ENCODE results near the gene KISS1R. TPM values are rescaled to one million over a fixed set of nuclear protein-coding genes. Genes with fewer than 3 reads are reported as not detected.

The KISS1R gene
- total and polyA plus RNA-seq, 2 donors (not counting 1 experiment from before 2014, with no cell fraction given): not detected

DNA sequence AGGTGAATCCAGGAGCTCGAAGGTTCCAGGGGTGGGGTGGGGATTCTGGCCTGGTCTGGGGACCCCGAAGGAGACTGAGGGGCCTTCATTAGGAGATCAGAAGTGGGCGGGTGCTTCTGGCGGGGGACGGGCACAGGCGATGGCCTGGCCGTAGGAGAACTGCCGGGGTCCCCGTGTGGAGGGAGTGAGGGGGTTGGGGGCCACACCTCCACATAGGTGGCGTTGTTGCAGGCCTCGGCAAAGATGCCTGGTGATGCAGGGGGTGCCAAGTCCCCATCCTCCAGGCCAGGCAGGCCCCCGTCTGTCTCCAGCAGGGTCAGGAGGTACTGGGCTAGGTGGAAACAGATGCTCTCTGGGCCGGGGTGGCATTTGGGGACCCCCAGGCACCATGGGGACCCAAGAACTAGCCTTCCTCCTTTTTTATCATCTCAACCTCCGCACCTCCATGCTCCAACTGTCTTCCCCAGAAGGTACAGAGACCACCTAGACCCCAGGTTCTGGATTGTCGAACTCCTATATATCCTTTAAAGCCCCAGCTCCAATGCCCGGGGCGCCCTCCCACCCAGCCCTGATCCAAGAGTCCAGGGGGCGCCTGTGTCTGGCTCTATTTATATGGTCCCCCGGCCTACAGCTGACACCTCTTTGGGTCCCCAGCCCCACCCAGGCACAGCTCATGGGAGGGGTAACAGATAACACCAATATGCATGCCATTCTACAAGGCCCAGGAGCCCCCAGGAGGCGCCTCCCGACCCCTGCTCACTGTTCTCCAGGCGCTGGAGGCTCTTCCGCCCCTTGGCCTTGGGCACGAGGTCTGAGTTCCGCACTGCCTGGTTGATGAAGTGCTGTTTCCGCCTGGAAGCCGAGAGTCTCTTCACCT, 15.7 kb upstream of the KISS1R start:
- Histone ChIP-seq H3K36me3 (ENCODE audit: control insufficient read depth, insufficient read depth, low read length) (peaks cover 10% of the 10 kb centered on the region), H3K27ac (ENCODE audit: insufficient read depth, low read length) (no peak overlapping the region), H3K9me3 (ENCODE audit: control insufficient read depth, insufficient read depth, low read depth, low read length) (no peaks in the 10 kb centered on the region), H3K79me2 (ENCODE audit: control insufficient read depth, insufficient read depth, low read length) (no peaks in the 10 kb centered on the region), H4K20me1 (ENCODE audit: control insufficient read depth, extremely low read depth, insufficient read depth, low read length) (no peaks in the 10 kb centered on the region), H2AFZ (ENCODE audit: low read length) (no peak overlapping the region), H3K4me3 (replicated peaks in 1 of 4; ENCODE audit: control extremely low read depth in 1 of 4, insufficient read depth in 1 of 4, low read depth in 3 of 4, low read length in 4 of 4) (no peak overlapping the region), H3K9ac (ENCODE audit: insufficient read depth, low read length) (no peak overlapping the region), H3K4me1 (ENCODE audit: control insufficient read depth, extremely low read depth, insufficient read depth, low read length) (no peaks in the 10 kb centered on the region), H3K4me2 (ENCODE audit: extremely low read depth, insufficient read depth, low read length) (no peak overlapping the region), H3K27me3 (ENCODE audit: control insufficient read depth, insufficient read depth, low read length) (no peaks in the 10 kb centered on the region)
- DNase-seq (ENCODE audit: low read depth in 2 of 2): no peak
- no peak for TF ChIP-seq CTCF (conservative IDR thresholded peaks at IDR 0.05 in 1 of 2, IDR thresholded peaks at IDR 0.05 in 1 of 2; ENCODE audit: low read depth in 1 of 2, low read length in 2 of 2)
- no peak for TF ChIP-seq EZH2 (IDR thresholded peaks at IDR 0.05; ENCODE audit: low read length, missing control alignments)

- Histone ChIP-seq H2AFZ (ENCODE audit: low read length) (no peak overlapping the region), H4K20me1 (ENCODE audit: control insufficient read depth, extremely low read depth, insufficient read depth, low read length) (no peaks in the 10 kb centered on the region), H3K9ac (ENCODE audit: insufficient read depth, low read length) (no peak overlapping the region), H3K4me3 (replicated peaks in 1 of 4; ENCODE audit: control extremely low read depth in 1 of 4, insufficient read depth in 1 of 4, low read depth in 3 of 4, low read length in 4 of 4) (no peak overlapping the region), H3K4me1 (ENCODE audit: control insufficient read depth, extremely low read depth, insufficient read depth, low read length) (no peaks in the 10 kb centered on the region), H3K27ac (ENCODE audit: insufficient read depth, low read length) (no peak overlapping the region), H3K79me2 (ENCODE audit: control insufficient read depth, insufficient read depth, low read length) (no peaks in the 10 kb centered on the region), H3K9me3 (ENCODE audit: control insufficient read depth, insufficient read depth, low read depth, low read length) (no peaks in the 10 kb centered on the region), H3K36me3 (ENCODE audit: control insufficient read depth, insufficient read depth, low read length) (peaks cover 10% of the 10 kb centered on the region), H3K27me3 (ENCODE audit: control insufficient read depth, insufficient read depth, low read length) (no peaks in the 10 kb centered on the region), H3K4me2 (ENCODE audit: extremely low read depth, insufficient read depth, low read length) (no peak overlapping the region)
- no peak for DNase-seq (ENCODE audit: low read depth in 2 of 2)
- TF ChIP-seq EZH2 (IDR thresholded peaks at IDR 0.05; ENCODE audit: low read length, missing control alignments): no peak
- TF ChIP-seq CTCF (conservative IDR thresholded peaks at IDR 0.05 in 1 of 2, IDR thresholded peaks at IDR 0.05 in 1 of 2; ENCODE audit: low read depth in 1 of 2, low read length in 2 of 2): no peak
Measured at GRCh38 chr19:902093-902370, 15.1 kb upstream of the KISS1R start.

- Histone ChIP-seq H3K36me3 (ENCODE audit: control insufficient read depth, insufficient read depth, low read length) (peaks cover 10% of the 10 kb centered on the region), H3K4me1 (ENCODE audit: control insufficient read depth, extremely low read depth, insufficient read depth, low read length) (no peaks in the 10 kb centered on the region), H3K4me3 (replicated peaks in 1 of 4; ENCODE audit: control extremely low read depth in 1 of 4, insufficient read depth in 1 of 4, low read depth in 3 of 4, low read length in 4 of 4) (no peak overlapping the region), H3K27me3 (ENCODE audit: control insufficient read depth, insufficient read depth, low read length) (no peaks in the 10 kb centered on the region), H4K20me1 (ENCODE audit: control insufficient read depth, extremely low read depth, insufficient read depth, low read length) (no peaks in the 10 kb centered on the region), H3K4me2 (ENCODE audit: extremely low read depth, insufficient read depth, low read length) (no peak overlapping the region), H3K79me2 (ENCODE audit: control insufficient read depth, insufficient read depth, low read length) (peaks cover 2% of the 10 kb centered on the region), H3K9me3 (ENCODE audit: control insufficient read depth, insufficient read depth, low read depth, low read length) (no peaks in the 10 kb centered on the region), H2AFZ (ENCODE audit: low read length) (no peak overlapping the region), H3K9ac (ENCODE audit: insufficient read depth, low read length) (no peak overlapping the region), H3K27ac (ENCODE audit: insufficient read depth, low read length) (no peak overlapping the region)
- TF ChIP-seq CTCF (conservative IDR thresholded peaks at IDR 0.05 in 1 of 2, IDR thresholded peaks at IDR 0.05 in 1 of 2; ENCODE audit: low read depth in 1 of 2, low read length in 2 of 2): no peak
- no peak for TF ChIP-seq EZH2 (IDR thresholded peaks at IDR 0.05; ENCODE audit: low read length, missing control alignments)
- no peak for DNase-seq (ENCODE audit: low read depth in 2 of 2)
Measured at GRCh38 chr19:902446-903226, 14.5 kb upstream of the KISS1R start.

Measured in fibroblast of lung (primary cell).